PC-3 (cell line): Measurements from ENCODE around the gene C19orf25.

Source experiments
- CTCF ChIP-seq: fragments of 300-600 bp; sonication (generic); conservative IDR thresholded peaks from 2 replicates; pipeline ENCODE4 v1.5.1; 2017; ENCODE audit warnings: antibody characterized with exemption, low read depth, mild to moderate bottlenecking, low read length
- EZH2 ChIP-seq: fragments of 300-600 bp; sonication (generic); IDR thresholded peaks from one replicate; pipeline ENCODE4 v1.6.1; 2017; ENCODE audit warnings: antibody characterized with exemption, mild to moderate bottlenecking, low read length; ENCODE audit not compliant: unreplicated experiment
- EZH2phosphoT487 ChIP-seq: fragments of 300-600 bp; sonication (generic); IDR thresholded peaks from 2 replicates; pipeline ENCODE4 v1.6.1; 2018; ENCODE audit warnings: mild to moderate bottlenecking, antibody characterized with exemption, low read length, borderline replicate concordance

DNA sequence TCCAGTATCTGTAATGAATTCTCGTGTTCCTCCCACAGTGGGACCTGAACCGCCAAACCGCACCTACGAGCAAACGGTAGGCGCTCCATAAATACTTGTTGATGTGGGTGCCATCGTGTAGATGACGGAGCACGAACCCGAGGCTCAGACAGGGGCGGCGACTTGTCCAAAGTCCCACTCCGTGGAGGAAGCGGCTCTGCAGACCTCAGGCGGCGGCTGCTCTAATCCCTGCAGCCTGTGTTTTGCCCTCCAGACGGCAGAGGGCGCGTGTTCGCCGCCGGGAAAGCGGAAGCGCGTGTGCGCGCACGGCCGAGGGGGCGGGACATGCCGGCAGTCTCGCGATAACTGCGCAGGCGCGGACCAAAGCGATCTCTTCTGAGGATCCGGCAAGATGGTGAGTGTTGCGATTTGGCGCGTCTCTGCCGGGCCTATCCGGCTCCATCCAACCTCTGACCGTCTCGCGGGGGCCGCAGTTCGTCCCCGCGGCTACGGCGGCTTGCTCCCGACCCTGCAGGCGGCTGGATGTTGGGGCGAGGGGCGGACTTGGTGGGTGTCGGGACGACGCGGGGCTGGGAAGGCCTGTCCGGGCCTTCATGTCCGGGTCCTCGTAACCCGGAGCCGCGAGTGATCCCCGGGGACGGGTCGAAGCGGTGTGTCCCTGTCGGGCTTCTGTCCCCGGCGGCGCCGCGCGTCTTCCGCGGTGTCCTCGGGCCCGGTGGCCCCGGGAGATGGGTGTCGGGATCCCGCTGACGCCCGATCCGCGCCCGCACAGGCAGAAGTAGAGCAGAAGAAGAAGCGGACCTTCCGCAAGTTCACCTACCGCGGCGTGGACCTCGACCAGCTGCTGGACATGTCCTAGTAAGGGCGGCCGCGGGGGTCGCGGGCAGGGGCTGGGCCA is 40.7 kb downstream of the C19orf25 start, which contains the start of gene RPS15:
- TF ChIP-seq CTCF (peak; percentile 75), EZH2phosphoT487 (no peak), EZH2 (no peak)
